SU-DHL-6 (cell line): ENCODE measurements around the gene CCNG1.
"Not testable (repeated sequence)": the region's sequence is repeated elsewhere in the genome, so short reads cannot be mapped to it uniquely, and the experiment has no call there.

Experiments used
- H2AFZ ChIP-seq: fragments of 200-600 bp; sonication (generic); 2 replicates; pipeline ENCODE4 v1.6.1; 2014; ENCODE audit warnings: low read depth, mild to moderate bottlenecking, moderate library complexity, mixed read lengths, antibody characterized with exemption, low read length; ENCODE audit not compliant: severe bottlenecking
- H3F3A ChIP-seq: fragments of 200-600 bp; shearing (Covaris generic); 2 replicates; pipeline ENCODE4 v1.6.0; 2016; ENCODE audit warnings: antibody characterized with exemption, mild to moderate bottlenecking; ENCODE audit not compliant: insufficient read depth
- H3K27ac ChIP-seq: fragments of 200-600 bp; sonication (generic); 2 replicates; pipeline ENCODE4 v1.5.1; 2016; ENCODE audit warnings: low read depth, mild to moderate bottlenecking, low read length, moderate library complexity, mixed read lengths
- H3K27me3 ChIP-seq: fragments of 200-600 bp; sonication (generic), shearing (Covaris generic); 2 replicates; pipeline ENCODE4 v1.6.0; 2014; ENCODE audit warnings: mild to moderate bottlenecking, low read length
- H3K36me3 ChIP-seq: fragments of 200-600 bp; sonication (generic); 2 replicates; pipeline ENCODE4 v1.6.1; 2014; ENCODE audit warnings: mild to moderate bottlenecking, low read length, mixed read lengths
- H3K4me2 ChIP-seq: fragments of 300-600, 200-600 bp; shearing (Covaris generic), sonication (generic); 2 replicates; pipeline ENCODE4 v1.6.0; 2014; ENCODE audit warnings: low read length, low read depth, mild to moderate bottlenecking; ENCODE audit not compliant: poor library complexity, severe bottlenecking
- H3K4me3 ChIP-seq: fragments of 200-600 bp; sonication (generic); 2 replicates; pipeline ENCODE4 v1.5.1; 2014; ENCODE audit warnings: antibody characterized with exemption, low read length, mild to moderate bottlenecking, mixed read lengths; ENCODE audit not compliant: insufficient read depth, poor library complexity, severe bottlenecking
- H3K79me2 ChIP-seq: fragments of 200-600 bp; sonication (generic); 2 replicates; pipeline ENCODE4 v1.6.1; 2014; ENCODE audit warnings: mild to moderate bottlenecking, low read length, moderate library complexity; ENCODE audit not compliant: insufficient read depth
- H3K9ac ChIP-seq: fragments of 200-600 bp; sonication (generic); 2 replicates; pipeline ENCODE4 v1.7.0; 2014; ENCODE audit warnings: mild to moderate bottlenecking, low read length
- H3K9me2 ChIP-seq: fragments of 200-600 bp; sonication (generic); replicated peaks from 2 replicates; pipeline ENCODE4 v1.6.1; 2014; ENCODE audit warnings: low read length; ENCODE audit not compliant: insufficient read depth
- H3K9me3 ChIP-seq: fragments of 200-600 bp; sonication (generic); 2 replicates; pipeline ENCODE4 v1.6.1; 2014; ENCODE audit warnings: low read length, mixed read lengths; ENCODE audit not compliant: insufficient read depth
- H4K20me1 ChIP-seq: fragments of 200-600 bp; sonication (generic); 2 replicates; pipeline ENCODE4 v1.6.1; 2014; ENCODE audit warnings: low read depth, mild to moderate bottlenecking, antibody characterized with exemption, low read length, moderate library complexity, mixed read lengths
- EZH2phosphoT487 ChIP-seq: fragments of 200-600 bp; sonication (generic), shearing (Covaris generic); conservative IDR thresholded peaks from 2 replicates; pipeline ENCODE4 v1.6.1; 2018; ENCODE audit warnings: mild to moderate bottlenecking, antibody characterized with exemption, low read length, moderate library complexity, mixed read lengths
- TF ChIP-seq, protein P1 (sequence below): fragments of 200-600 bp; sonication (generic); IDR thresholded peaks from one replicate; pipeline ENCODE4 v1.5.1; 2017; ENCODE audit warnings: antibody characterized with exemption, mild to moderate bottlenecking, low read length, moderate library complexity; ENCODE audit not compliant: insufficient read depth, poor library complexity, severe bottlenecking

Gene CCNG1

DNA sequence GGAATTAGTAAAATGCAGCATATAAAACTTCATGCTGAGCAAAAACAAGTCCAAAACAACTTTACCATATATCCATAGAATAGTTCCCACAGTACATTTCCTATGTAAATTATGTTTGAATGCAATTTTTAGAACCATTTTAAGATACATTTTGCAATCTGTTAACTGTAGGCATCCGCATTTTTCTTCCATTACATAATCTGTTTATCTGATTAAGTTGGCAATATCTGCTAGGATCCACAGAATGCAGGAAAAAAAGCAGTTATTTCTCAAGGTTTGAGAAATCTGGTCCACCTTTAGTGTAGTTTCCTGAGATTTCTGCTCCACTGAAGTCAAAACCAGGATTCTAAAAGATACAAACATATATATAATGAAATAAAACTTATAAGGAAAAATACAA lies 16.3 kb downstream of the CCNG1 start:
- Histone ChIP-seq H3F3A (peaks cover 43% of the 10 kb centered on the region; the same call in 1 of the 2 replicates), H3K9me2 (no peaks in the 10 kb centered on the region), H3K27me3 (no peaks in the 10 kb centered on the region), H3K4me2 (no peak overlapping the region), H3K9me3 (no peaks in the 10 kb centered on the region), H3K9ac (no peak overlapping the region), H3K36me3 (peaks cover 35% of the 10 kb centered on the region; the same call in 1 of the 2 replicates), H3K4me3 (no peak overlapping the region), H3K79me2 (peaks cover 33% of the 10 kb centered on the region), H2AFZ (no peak overlapping the region), H3K27ac (no peak overlapping the region), H4K20me1 (no peaks in the 10 kb centered on the region)
- TF ChIP-seq EZH2phosphoT487, result no peak
- TF ChIP-seq, protein P1, sequence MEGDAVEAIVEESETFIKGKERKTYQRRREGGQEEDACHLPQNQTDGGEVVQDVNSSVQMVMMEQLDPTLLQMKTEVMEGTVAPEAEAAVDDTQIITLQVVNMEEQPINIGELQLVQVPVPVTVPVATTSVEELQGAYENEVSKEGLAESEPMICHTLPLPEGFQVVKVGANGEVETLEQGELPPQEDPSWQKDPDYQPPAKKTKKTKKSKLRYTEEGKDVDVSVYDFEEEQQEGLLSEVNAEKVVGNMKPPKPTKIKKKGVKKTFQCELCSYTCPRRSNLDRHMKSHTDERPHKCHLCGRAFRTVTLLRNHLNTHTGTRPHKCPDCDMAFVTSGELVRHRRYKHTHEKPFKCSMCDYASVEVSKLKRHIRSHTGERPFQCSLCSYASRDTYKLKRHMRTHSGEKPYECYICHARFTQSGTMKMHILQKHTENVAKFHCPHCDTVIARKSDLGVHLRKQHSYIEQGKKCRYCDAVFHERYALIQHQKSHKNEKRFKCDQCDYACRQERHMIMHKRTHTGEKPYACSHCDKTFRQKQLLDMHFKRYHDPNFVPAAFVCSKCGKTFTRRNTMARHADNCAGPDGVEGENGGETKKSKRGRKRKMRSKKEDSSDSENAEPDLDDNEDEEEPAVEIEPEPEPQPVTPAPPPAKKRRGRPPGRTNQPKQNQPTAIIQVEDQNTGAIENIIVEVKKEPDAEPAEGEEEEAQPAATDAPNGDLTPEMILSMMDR, result no peak

DNA sequence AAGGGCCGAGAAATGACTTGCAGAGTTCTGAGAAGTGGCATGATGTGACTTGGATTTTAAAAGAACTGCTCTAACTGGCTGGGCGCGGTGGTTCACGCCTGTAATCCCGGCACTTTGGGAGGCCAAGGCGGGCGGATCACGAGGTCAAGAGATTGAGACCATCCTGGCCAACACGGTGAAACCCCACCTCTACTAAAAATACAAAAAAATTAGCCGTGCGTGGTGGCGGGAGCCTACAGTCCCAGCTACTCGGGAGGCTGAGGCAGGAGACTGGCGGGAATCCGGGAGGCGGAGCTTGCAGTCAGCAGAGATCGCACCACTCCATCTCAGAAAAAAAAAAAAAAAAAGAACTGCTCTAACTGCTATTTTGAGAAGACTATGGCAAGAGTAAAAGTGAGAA lies 18.0 kb downstream of the CCNG1 start:
- Histone ChIP-seq H3K79me2 (peaks cover 44% of the 10 kb centered on the region), H3F3A (peaks cover 30% of the 10 kb centered on the region; the same call in 1 of the 2 replicates), H3K36me3 (peaks cover 27% of the 10 kb centered on the region; the same call in 1 of the 2 replicates)
- H3K4me2 ChIP-seq, H3K27me3 ChIP-seq, H2AFZ ChIP-seq, H3K27ac ChIP-seq, H4K20me1 ChIP-seq, H3K9me2 ChIP-seq, H3K9me3 ChIP-seq, H3K9ac ChIP-seq, H3K4me3 ChIP-seq: not testable (repeated sequence)

DNA sequence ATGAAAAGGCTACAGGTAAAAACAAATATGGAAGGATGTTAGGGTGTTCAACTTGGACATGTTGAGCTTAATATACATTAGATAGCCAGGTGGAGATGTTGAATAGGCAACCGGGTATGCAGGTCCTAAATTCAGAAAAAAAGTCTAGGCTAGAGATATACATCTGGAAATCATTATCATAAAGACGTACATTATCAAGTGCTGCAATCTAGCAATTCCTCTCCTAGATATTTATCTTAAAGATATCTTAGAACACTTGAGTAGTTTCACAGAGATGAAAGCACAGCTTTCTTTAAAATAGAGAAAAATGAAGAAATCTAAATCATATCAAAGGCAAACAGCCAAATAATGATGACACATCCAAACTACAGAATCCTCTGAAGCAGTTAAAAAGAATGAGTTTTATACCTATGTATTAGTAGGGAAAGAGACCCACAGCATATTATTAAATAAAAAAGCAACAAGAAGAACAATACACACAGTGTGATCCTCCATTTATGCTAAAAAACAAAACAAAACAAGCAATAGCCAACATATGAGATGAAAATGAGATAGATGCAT lies 18.7 kb downstream of the CCNG1 start:
- no peak overlapping the region for H2AFZ ChIP-seq
- peaks cover 50% of the 10 kb centered on the region for H3K79me2 ChIP-seq
- TF ChIP-seq EZH2phosphoT487, result no peak
- TF ChIP-seq, protein P1, result no peak
- H3K4me3 ChIP-seq, result no peak overlapping the region
- no peak overlapping the region for H3K4me2 ChIP-seq
- H3F3A ChIP-seq, result peaks cover 29% of the 10 kb centered on the region
- no peaks in the 10 kb centered on the region for H3K9me3 ChIP-seq
- no peak overlapping the region for H3K9ac ChIP-seq
- no peaks in the 10 kb centered on the region for H3K9me2 ChIP-seq
- no peaks in the 10 kb centered on the region for H3K27me3 ChIP-seq
- peak overlapping the region; percentile 9; the same call in 1 of the 2 replicates for H3K27ac ChIP-seq
- H3K36me3 ChIP-seq, result peaks cover 27% of the 10 kb centered on the region; the same call in 1 of the 2 replicates
- no peaks in the 10 kb centered on the region for H4K20me1 ChIP-seq

DNA sequence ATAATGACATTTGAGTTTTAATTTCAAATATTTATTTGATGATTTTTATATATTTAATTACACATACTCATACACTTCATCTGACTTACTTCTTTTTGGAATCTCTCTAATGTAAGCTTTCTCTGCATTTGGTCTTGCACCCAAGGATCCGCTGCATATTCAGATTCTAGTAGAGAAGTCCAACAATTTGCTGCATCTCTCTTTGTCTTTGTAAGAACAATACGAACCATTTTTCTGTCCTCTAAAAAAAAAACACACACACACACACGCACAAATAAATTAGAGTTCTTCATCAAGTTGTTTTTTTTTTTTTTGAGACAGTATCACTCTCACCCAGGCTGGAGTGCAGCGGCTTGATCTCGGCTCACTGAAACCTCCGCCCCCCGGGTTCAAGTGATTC lies 19.4 kb downstream of the CCNG1 start:
- no peaks in the 10 kb centered on the region for H3K27me3 ChIP-seq
- peak overlapping the region; percentile 97 for H3K4me2 ChIP-seq
- H3F3A ChIP-seq, result peaks cover 35% of the 10 kb centered on the region
- no peak overlapping the region; the same call in 1 of the 2 replicates for H3K27ac ChIP-seq
- peaks cover 27% of the 10 kb centered on the region; the same call in 1 of the 2 replicates for H3K36me3 ChIP-seq
- no peaks in the 10 kb centered on the region for H3K9me2 ChIP-seq
- TF ChIP-seq EZH2phosphoT487, result no peak
- TF ChIP-seq, protein P1, result no peak
- H3K9ac ChIP-seq, result no peak overlapping the region
- no peak overlapping the region for H3K4me3 ChIP-seq
- no peaks in the 10 kb centered on the region for H4K20me1 ChIP-seq
- no peaks in the 10 kb centered on the region for H3K9me3 ChIP-seq
- peaks cover 55% of the 10 kb centered on the region for H3K79me2 ChIP-seq
- H2AFZ ChIP-seq, result no peak overlapping the region
